NCI-H2107 treated with DMSO at 0.1 percent for 48 hours (cell line): ENCODE data around the gene MOCS3.
A peak's percentile ranks its signal among the peaks of the same experiment; 100 is the strongest.

Source experiments
- DNase-seq: peaks from one replicate; lab custom pipeline; 2025; ENCODE audit not compliant: unreplicated experiment; lab: John Stamatoyannopoulos, UW

MOCS3 gene

GRCh38 chr20:50980851-50981713, 22.5 kb downstream of the MOCS3 start:
- peak; percentile 42 for DNase-seq

GRCh38 chr20:50981714-50982048, 23.1 kb downstream of the MOCS3 start:
- DNase-seq: no peak

- no peak for DNase-seq
Measured at GRCh38 chr20:50982363-50982762, 23.7 kb downstream of the MOCS3 start.

- DNase-seq: no peak
Measured at GRCh38 chr20:50983321-50983720, 24.7 kb downstream of the MOCS3 start.

GRCh38 chr20:50987493-50988210, 29.0 kb downstream of the MOCS3 start:
- peak; percentile 84 for DNase-seq

GRCh38 chr20:50991076-50991475, 32.5 kb downstream of the MOCS3 start:
- no peak for DNase-seq

- no peak for DNase-seq
Measured at GRCh38 chr20:50992336-50992732, 33.7 kb downstream of the MOCS3 start.

GRCh38 chr20:50992733-50993457, 34.3 kb downstream of the MOCS3 start:
- peak; percentile 60 for DNase-seq

- no peak for DNase-seq
Measured at GRCh38 chr20:50993876-50994275, 35.3 kb downstream of the MOCS3 start.

GRCh38 chr20:50995506-50995905, 36.9 kb downstream of the MOCS3 start:
- no peak for DNase-seq

- no peak for DNase-seq
Measured at GRCh38 chr20:50996901-50997865, 38.6 kb downstream of the MOCS3 start.

- DNase-seq: no peak
Measured at GRCh38 chr20:50999355-50999754, 40.7 kb downstream of the MOCS3 start.

- no peak for DNase-seq
Measured at GRCh38 chr20:51001430-51002265, 43.0 kb downstream of the MOCS3 start.

- no peak for DNase-seq
Measured at GRCh38 chr20:51002633-51003032, 44.0 kb downstream of the MOCS3 start.

GRCh38 chr20:51003753-51004152, 45.1 kb downstream of the MOCS3 start:
- DNase-seq: no peak

- no peak for DNase-seq
Measured at GRCh38 chr20:51004305-51004727, 45.7 kb downstream of the MOCS3 start.

GRCh38 chr20:51004781-51005180, 46.2 kb downstream of the MOCS3 start:
- DNase-seq: no peak

- no peak for DNase-seq
Measured at GRCh38 chr20:51005214-51005613, 46.6 kb downstream of the MOCS3 start.

GRCh38 chr20:51008718-51009117, 50.1 kb downstream of the MOCS3 start:
- no peak for DNase-seq
